Tibial nerve (tissue), 4 donors: ENCODE data around the gene PRCP.

Source experiments
- CTCF ChIP-seq, 5 experiments: fragments of 200-600 bp in 3 of 5; fragments of 450-650 bp in 2 of 5; sonication (generic) in 3 of 5; IDR thresholded peaks; one replicate each; pipeline ENCODE4 v1.5.1; 2016 to 2019; ENCODE audit warnings: antibody characterized with exemption in 5 of 5, mild to moderate bottlenecking in 3 of 5, moderate library complexity in 2 of 5
- EP300 ChIP-seq, 2 donors: sonication (generic); formaldehyde crosslinking; IDR thresholded peaks; one replicate each; pipeline ENCODE4 v1.6.1; 2017; ENCODE audit warnings: antibody characterized with exemption in 2 of 2, mild to moderate bottlenecking in 1 of 2

- TF ChIP-seq CTCF (IDR thresholded peaks at IDR 0.05) (no peak), EP300 (IDR thresholded peaks at IDR 0.05) (no peak)
Observed at GRCh38 chr11:82810326-82810725, 89.9 kb downstream of the PRCP start.
